Stimulated activated effector memory CD8-positive, alpha-beta T cell treated with anti-CD3 and anti-CD28 coated beads, Interleukin-12 subunit alpha, Interleukin-12 subunit beta, amount 100 ng/mL, for 72 hours (primary cell): ENCODE measurements around the gene C10orf105.

Source experiments
- ATAC-seq: fragments of 150-1000 bp; cut with Tn5 transposase; 2 replicates; pipeline ENCODE4 v1.10.0; 2021
- DNase-seq, 2 donors: peaks; one replicate each; pipeline ENCODE4 v3.0.0; 2021 to 2022; ENCODE audit warnings: low spot score in 2 of 2
- H3K27ac Mint-ChIP-seq: one replicate; pipeline ENCODE4 v1.8.0; 2022; ENCODE audit warnings: mild to moderate bottlenecking, mixed read lengths
- H3K36me3 Mint-ChIP-seq: one replicate; pipeline ENCODE4 v1.8.0; 2022; ENCODE audit warnings: mild to moderate bottlenecking, mixed read lengths
- H3K4me1 Mint-ChIP-seq: one replicate; pipeline ENCODE4 v1.8.0; 2022; ENCODE audit warnings: mixed read lengths
- H3K4me3 Mint-ChIP-seq: one replicate; pipeline ENCODE4 v1.8.0; 2022; ENCODE audit warnings: mild to moderate bottlenecking, mixed read lengths
- H3K9me3 Mint-ChIP-seq: one replicate; pipeline ENCODE4 v1.8.0; 2022; ENCODE audit warnings: mixed read lengths

C10orf105 gene

GRCh38 chr10:71719464-71720201 is at the start of gene C10orf105:
C10orf105 (minus strand) TSS chr10:71719778; CDS start chr10:71716337, 3,441 bp downstream.
- DNase-seq (no peak), ATAC-seq (no peak)
- Mint-ChIP-seq H3K9me3 (no peaks in the 10 kb centered on the region), H3K27ac (peak within 1 kb of the TSS; percentile 48), H3K36me3 (no peaks in the 10 kb centered on the region), H3K4me1 (peaks cover 60% of the 10 kb centered on the region), H3K4me3 (no peak within 1 kb of the TSS)

GRCh38 chr10:71767420-71768035 is 48.0 kb upstream of the C10orf105 start:
- H3K27ac Mint-ChIP-seq, result peak overlapping the region; percentile 95
- no peak for DNase-seq

GRCh38 chr10:71766717-71767419 is 47.3 kb upstream of the C10orf105 start:
- DNase-seq (no peak), ATAC-seq (peak; percentile 41)
- peaks cover 89% of the 10 kb centered on the region for H3K4me1 Mint-ChIP-seq
- H3K27ac Mint-ChIP-seq, result peak overlapping the region; percentile 95
- no peaks in the 10 kb centered on the region for H3K9me3 Mint-ChIP-seq
- peaks cover 63% of the 10 kb centered on the region for H3K36me3 Mint-ChIP-seq
- H3K4me3 Mint-ChIP-seq, result peak overlapping the region; percentile 89

More at GRCh38 chr10:71767420-71768035, 48.0 kb upstream of the C10orf105 start:
- H3K4me3 Mint-ChIP-seq, result peak overlapping the region; percentile 89
- H3K36me3 Mint-ChIP-seq, result peaks cover 68% of the 10 kb centered on the region
- no peak for ATAC-seq
- peaks cover 89% of the 10 kb centered on the region for H3K4me1 Mint-ChIP-seq
- no peaks in the 10 kb centered on the region for H3K9me3 Mint-ChIP-seq

- DNase-seq (no peak), ATAC-seq (no peak)
- peaks cover 89% of the 10 kb centered on the region for H3K4me1 Mint-ChIP-seq
- peak overlapping the region; percentile 89 for H3K4me3 Mint-ChIP-seq
- H3K9me3 Mint-ChIP-seq, result no peaks in the 10 kb centered on the region
- peaks cover 66% of the 10 kb centered on the region for H3K36me3 Mint-ChIP-seq
- H3K27ac Mint-ChIP-seq, result peak overlapping the region; percentile 95
These were observed 46.5 kb upstream of the C10orf105 start for GRCh38 chr10:71765906-71766716.

- H3K36me3 Mint-ChIP-seq, result peaks cover 74% of the 10 kb centered on the region
- peak overlapping the region; percentile 89 for H3K4me3 Mint-ChIP-seq
- no peaks in the 10 kb centered on the region for H3K9me3 Mint-ChIP-seq
- peaks cover 89% of the 10 kb centered on the region for H3K4me1 Mint-ChIP-seq
- DNase-seq (no peak), ATAC-seq (no peak)
- H3K27ac Mint-ChIP-seq, result peak overlapping the region; percentile 95
These were observed 45.8 kb upstream of the C10orf105 start for GRCh38 chr10:71765176-71765904.

- Mint-ChIP-seq H3K9me3 (no peaks in the 10 kb centered on the region), H3K4me3 (no peak overlapping the region), H3K4me1 (peaks cover 81% of the 10 kb centered on the region), H3K27ac (peak overlapping the region; percentile 95), H3K36me3 (peaks cover 75% of the 10 kb centered on the region)
- ATAC-seq (no peak), DNase-seq (no peak)
These were observed 44.0 kb upstream of the C10orf105 start for GRCh38 chr10:71763352-71764127.

GRCh38 chr10:71762324-71762723 is 42.7 kb upstream of the C10orf105 start:
- Mint-ChIP-seq H3K4me1 (peaks cover 81% of the 10 kb centered on the region), H3K4me3 (no peak overlapping the region), H3K27ac (peak overlapping the region; percentile 95), H3K36me3 (peaks cover 75% of the 10 kb centered on the region), H3K9me3 (no peaks in the 10 kb centered on the region)
- ATAC-seq, result no peak
- no peak for DNase-seq

GRCh38 chr10:71761541-71762113 is 42.0 kb upstream of the C10orf105 start:
- no peak for DNase-seq
- H3K9me3 Mint-ChIP-seq, result no peaks in the 10 kb centered on the region
- H3K4me3 Mint-ChIP-seq, result peak overlapping the region; percentile 12
- peaks cover 68% of the 10 kb centered on the region for H3K36me3 Mint-ChIP-seq
- peaks cover 81% of the 10 kb centered on the region for H3K4me1 Mint-ChIP-seq
- peak overlapping the region; percentile 83 for H3K27ac Mint-ChIP-seq
- ATAC-seq, result no peak

- DNase-seq (no peak), ATAC-seq (peak; percentile 95)
- H3K4me1 Mint-ChIP-seq, result peaks cover 81% of the 10 kb centered on the region
- peak overlapping the region; percentile 12 for H3K4me3 Mint-ChIP-seq
- H3K36me3 Mint-ChIP-seq, result peaks cover 63% of the 10 kb centered on the region
- H3K9me3 Mint-ChIP-seq, result no peaks in the 10 kb centered on the region
- H3K27ac Mint-ChIP-seq, result peak overlapping the region; percentile 83
These were observed 41.5 kb upstream of the C10orf105 start for GRCh38 chr10:71761105-71761511.

GRCh38 chr10:71757399-71757922 is 37.9 kb upstream of the C10orf105 start:
- peaks cover 80% of the 10 kb centered on the region for H3K4me1 Mint-ChIP-seq
- no peaks in the 10 kb centered on the region for H3K9me3 Mint-ChIP-seq
- no peak for ATAC-seq
- H3K36me3 Mint-ChIP-seq, result peaks cover 68% of the 10 kb centered on the region
- peak overlapping the region; percentile 64 for H3K4me3 Mint-ChIP-seq
- peak overlapping the region; percentile 94 for H3K27ac Mint-ChIP-seq
- DNase-seq, result no peak

GRCh38 chr10:71756311-71757191 is 37.0 kb upstream of the C10orf105 start:
- peak overlapping the region; percentile 64 for H3K4me3 Mint-ChIP-seq
- no peak for DNase-seq
- ATAC-seq, result peak; percentile 67
- H3K9me3 Mint-ChIP-seq, result no peaks in the 10 kb centered on the region
- H3K4me1 Mint-ChIP-seq, result peaks cover 80% of the 10 kb centered on the region
- peaks cover 73% of the 10 kb centered on the region for H3K36me3 Mint-ChIP-seq
- peak overlapping the region; percentile 94 for H3K27ac Mint-ChIP-seq

- Mint-ChIP-seq H3K4me1 (peaks cover 77% of the 10 kb centered on the region), H3K9me3 (no peaks in the 10 kb centered on the region), H3K27ac (peak overlapping the region; percentile 97), H3K4me3 (no peak overlapping the region), H3K36me3 (peaks cover 71% of the 10 kb centered on the region)
- DNase-seq (no peak), ATAC-seq (no peak)
These were observed 35.8 kb upstream of the C10orf105 start for GRCh38 chr10:71755179-71755879.
